ENCODE measurements around the gene NUDT2.

NUDT2 gene

GRCh38 chr9:34310215-34310614 lies 19.2 kb upstream of the NUDT2 start:
- H3K27ac ChIP-seq, result no peak overlapping the region
- no peak for DNase-seq (ENCODE audit: low spot score)
- no peak for TF ChIP-seq CTCF (conservative IDR thresholded peaks at IDR 0.05; ENCODE audit: low read depth)
- CTCF ChIA-PET, result no interaction called here
- POLR2A ChIA-PET (ENCODE audit: low non-redundant PET), result no interaction called here

DNA sequence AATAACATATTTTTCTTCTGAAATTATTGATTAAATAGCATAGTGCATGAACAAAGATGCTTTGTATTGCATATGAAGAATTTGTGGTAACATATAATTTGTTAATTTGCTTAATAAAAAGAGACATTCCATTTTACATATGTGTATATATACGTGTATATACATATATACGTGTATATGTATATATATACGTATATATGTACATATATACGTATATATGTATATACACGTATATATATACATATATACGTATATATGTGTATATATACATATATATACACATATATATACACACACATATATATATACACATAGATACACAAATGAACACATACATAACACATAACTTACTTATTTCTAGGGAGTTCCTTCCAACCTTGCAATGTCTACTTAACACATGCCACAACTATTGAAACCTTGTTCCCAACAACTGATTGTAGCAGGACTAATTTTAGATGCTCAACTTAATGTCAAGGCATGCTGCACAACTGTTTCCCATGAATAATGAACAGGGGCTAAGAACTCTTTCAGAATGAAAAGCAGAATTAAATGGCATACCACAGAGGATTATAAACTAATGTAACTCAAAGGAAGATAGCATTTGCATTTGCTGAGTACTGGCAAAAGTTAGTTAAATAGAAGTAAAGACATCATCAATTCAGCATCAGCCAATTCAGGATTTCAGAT lies 17.7 kb upstream of the NUDT2 start:
- CTCF ChIA-PET, result no interaction called here
- no peak for TF ChIP-seq CTCF (conservative IDR thresholded peaks at IDR 0.05; ENCODE audit: low read depth)
- DNase-seq (ENCODE audit: low spot score), result no peak
- POLR2A ChIA-PET (ENCODE audit: low non-redundant PET), result no interaction called here
- H3K27ac ChIP-seq, result no peak overlapping the region

DNA sequence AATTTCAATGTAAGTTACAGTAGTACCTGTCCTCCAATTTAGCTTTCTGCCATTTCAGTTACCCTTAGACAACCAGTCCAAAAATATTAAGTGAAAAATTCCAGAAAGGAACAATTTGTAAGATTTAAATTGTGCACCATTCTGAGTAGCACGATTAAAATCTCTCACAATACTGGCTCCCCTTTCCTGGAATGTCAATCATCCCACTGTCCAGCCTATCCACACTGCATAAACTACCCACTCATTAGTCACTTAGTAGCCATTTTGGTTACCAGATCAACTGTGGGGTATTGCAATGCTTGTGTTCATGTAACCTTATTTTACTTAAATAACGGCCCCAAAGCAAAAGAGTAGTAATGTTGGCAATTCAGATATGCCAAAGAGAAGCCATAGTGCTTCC lies 11.9 kb upstream of the NUDT2 start:
- no peak for DNase-seq (ENCODE audit: low spot score)
- ChIA-PET POLR2A (ENCODE audit: low non-redundant PET) (interaction anchor here (0.5 to 0.7 kb wide), 2 partner anchors 49 to 380 kb away, joined by 3 to 4 read pairs; no protein-coding TSS in a partner anchor), CTCF (no interaction called here)

GRCh38 chr9:34318163-34318790 lies 11.1 kb upstream of the NUDT2 start:
- POLR2A ChIA-PET (ENCODE audit: low non-redundant PET), result interaction anchor here (0.7 kb wide), 1 partner anchor 122 kb away, joined by 3 read pairs; no protein-coding TSS in a partner anchor
- no peak for TF ChIP-seq CTCF (conservative IDR thresholded peaks at IDR 0.05; ENCODE audit: low read depth)
- CTCF ChIA-PET, result interaction anchor here (0.6 kb wide), 1 partner anchor 26 kb away, joined by 4 read pairs; no protein-coding TSS in a partner anchor
- DNase-seq (ENCODE audit: low spot score), result no peak
- no peak overlapping the region for H3K27ac ChIP-seq

More for the DNA sequence above, 11.9 kb upstream of the NUDT2 start:
- TF ChIP-seq CTCF (conservative IDR thresholded peaks at IDR 0.05; ENCODE audit: low read depth), result no peak
- H3K27ac ChIP-seq, result no peak overlapping the region

DNA sequence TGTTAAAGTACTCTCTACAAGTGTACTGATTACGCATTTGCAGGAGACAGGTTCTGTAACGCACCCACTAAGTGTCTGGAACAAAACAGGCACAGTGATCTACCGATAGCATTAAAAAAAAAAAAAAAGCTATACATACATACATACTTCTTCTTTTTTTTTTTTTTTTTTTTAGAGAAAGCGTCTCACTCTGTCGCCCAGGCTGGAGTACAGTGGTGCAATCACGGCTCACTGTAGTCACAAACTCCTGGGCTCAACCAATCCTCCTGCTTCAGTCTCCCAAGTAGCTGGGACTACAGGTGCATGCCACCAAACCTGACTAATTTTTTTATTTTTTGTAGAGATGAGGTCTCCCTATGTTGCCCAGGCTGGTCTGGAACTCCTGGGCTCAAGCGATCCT lies 7.9 kb upstream of the NUDT2 start:
- no peak for DNase-seq (ENCODE audit: low spot score)
- CTCF ChIA-PET, result no interaction called here
- H3K27ac ChIP-seq, result no peak overlapping the region
- POLR2A ChIA-PET (ENCODE audit: low non-redundant PET), result no interaction called here
- no peak for TF ChIP-seq CTCF (conservative IDR thresholded peaks at IDR 0.05; ENCODE audit: low read depth)

DNA sequence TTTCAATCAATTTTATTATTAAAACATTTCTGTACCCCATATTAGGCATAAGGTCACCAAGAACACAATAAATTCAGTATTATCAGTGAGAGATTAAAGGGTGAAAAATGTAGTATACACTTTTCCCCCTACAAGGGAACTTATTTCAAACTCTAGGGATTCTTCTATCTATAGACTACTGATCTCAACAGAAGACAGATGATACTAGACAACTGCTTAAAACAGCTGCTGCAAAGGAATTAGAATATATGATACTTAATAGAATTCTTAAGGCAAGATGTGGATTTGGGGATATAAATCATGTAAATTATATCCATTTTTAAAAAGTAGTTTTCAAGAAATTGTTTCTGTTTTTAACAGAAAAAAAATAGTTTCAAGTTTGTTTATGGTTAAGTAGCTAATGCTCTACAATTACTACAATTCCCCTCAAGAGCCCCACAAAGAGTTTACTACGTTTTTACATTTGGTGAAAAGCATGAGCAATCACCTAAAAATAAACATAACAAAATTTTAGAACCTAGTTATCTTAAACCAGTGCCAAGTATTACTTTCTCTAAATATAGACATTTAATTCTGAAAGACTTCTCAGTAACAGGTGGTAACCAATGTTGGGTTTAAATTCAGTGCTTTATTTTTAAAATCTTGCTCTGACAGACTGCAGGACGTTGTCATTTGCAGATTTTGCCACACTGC lies 6.3 kb upstream of the NUDT2 start:
- ChIA-PET CTCF (no interaction called here), POLR2A (ENCODE audit: low non-redundant PET) (no interaction called here)
- TF ChIP-seq CTCF (conservative IDR thresholded peaks at IDR 0.05; ENCODE audit: low read depth), result no peak
- no peak overlapping the region for H3K27ac ChIP-seq
- DNase-seq (ENCODE audit: low spot score), result no peak
